Stimulated activated CD8-positive, alpha-beta memory T cell treated with anti-CD3 and anti-CD28 coated beads, Interleukin-15, amount 100 ng/mL, for 4 hours (primary cell): ENCODE results near the gene PAPSS1.
"Not testable (repeated sequence)": the region's sequence is repeated elsewhere in the genome, so short reads cannot be mapped to it uniquely, and the experiment has no call there.

Experiments used
- DNase-seq, 2 donors: peaks; one replicate each; pipeline ENCODE4 v3.0.0-alpha.2; 2020; ENCODE audit warnings: low read depth in 2 of 2

Gene PAPSS1

DNA sequence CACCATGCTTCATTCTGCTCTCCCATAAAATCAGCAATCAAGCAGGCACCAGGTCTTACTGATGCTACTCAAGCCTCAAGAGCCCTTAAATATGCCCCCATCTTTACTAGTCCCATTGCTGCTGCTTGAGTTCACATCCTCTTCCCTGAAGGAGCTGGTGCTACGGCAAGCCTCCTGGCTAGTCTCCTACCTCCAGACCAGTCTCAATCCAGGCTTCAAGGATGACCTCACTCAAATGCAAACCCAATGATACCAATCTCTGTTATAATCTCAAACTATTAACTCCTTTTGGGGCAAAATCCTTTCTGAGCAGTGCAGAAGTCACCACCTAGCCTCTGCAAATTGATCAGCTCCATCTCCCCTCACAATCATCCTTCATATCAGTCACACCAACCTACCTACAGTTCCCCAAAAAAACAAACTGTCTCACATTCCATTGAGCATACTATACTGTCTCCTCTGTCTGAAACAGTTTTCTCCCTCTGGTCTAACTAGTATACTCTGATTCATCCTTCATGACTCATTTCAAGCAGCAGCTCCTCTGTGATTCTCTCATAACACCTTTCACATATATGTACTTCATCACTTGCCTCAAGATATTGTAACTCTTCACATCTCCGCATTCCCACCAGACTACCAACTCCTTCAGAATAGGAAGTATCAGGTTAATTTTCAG, 30.0 kb downstream of the PAPSS1 start:
- DNase-seq: no peak

- DNase-seq: no peak
Measured at GRCh38 chr4:107688421-107688820, 31.6 kb downstream of the PAPSS1 start.

GRCh38 chr4:107685740-107686139, 34.3 kb downstream of the PAPSS1 start:
- DNase-seq: no peak

- no peak for DNase-seq
Measured at GRCh38 chr4:107683873-107684272, 36.2 kb downstream of the PAPSS1 start.

- DNase-seq: no peak
Measured at GRCh38 chr4:107682306-107682705, 37.7 kb downstream of the PAPSS1 start.

- DNase-seq: no peak
Measured at GRCh38 chr4:107669068-107669467, 51.0 kb downstream of the PAPSS1 start.

GRCh38 chr4:107666134-107666533, 53.9 kb downstream of the PAPSS1 start:
- no peak for DNase-seq

- no peak for DNase-seq
Measured at GRCh38 chr4:107665001-107665400, 55.0 kb downstream of the PAPSS1 start.

- DNase-seq: no peak
Measured at GRCh38 chr4:107658400-107659336, 61.4 kb downstream of the PAPSS1 start.

DNA sequence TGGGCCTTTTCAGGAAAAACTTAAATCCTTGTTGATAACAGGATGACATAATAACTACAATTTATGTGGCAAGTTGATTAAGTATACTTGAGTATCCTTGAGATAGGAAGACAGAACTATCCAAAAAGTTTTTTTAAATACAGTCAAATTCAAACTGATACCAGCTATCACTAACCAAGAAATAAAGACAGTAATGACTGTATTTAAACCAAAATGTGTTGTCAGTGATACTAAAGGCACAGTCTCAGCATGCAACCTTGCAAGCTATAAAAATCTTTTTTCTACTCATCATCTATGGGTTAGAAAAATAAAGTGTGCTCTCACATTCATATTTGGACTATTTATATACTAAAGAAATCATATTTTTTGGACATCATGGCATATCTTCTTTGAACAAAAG, 64.7 kb downstream of the PAPSS1 start:
- no peak for DNase-seq

- no peak for DNase-seq
Measured at GRCh38 chr4:107654694-107655093, 65.3 kb downstream of the PAPSS1 start.

DNA sequence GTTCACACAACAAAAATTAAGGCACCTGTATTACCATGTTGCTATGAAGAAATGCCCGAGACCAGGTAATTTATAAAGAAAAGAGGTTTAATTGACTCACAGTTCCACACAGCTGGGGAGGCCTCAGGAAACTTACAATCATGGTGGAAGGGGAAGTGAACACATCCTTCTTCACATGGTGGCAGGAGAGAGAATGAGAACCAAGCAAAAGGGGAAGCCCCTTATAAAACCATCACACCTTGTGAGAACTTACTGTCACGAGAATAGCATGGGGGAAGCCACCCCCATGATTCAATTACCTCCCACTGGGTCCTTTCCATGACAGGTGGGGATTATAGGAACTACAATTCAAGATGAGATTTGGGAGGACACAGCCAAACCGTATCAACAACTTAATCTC, 68.6 kb downstream of the PAPSS1 start:
- not testable (repeated sequence) for DNase-seq

DNA sequence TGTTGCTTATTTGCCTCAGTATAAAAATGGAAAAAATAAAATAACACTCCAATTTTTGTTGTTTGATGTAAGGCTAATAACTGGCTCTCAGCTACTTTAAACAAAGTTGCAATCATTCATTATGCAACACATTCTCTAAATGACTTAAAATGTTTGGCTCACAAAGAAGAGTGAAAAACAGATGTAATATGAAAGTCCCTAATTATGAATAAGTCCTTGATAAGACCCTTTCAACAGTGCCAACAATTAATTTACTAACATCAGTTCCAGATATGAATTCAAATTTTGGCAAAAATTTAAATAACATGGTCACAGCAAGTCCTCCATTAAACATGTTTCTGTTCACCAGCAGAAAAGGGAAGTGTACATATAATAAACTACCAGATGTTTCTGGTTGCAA, 69.8 kb downstream of the PAPSS1 start:
- DNase-seq: no peak

DNA sequence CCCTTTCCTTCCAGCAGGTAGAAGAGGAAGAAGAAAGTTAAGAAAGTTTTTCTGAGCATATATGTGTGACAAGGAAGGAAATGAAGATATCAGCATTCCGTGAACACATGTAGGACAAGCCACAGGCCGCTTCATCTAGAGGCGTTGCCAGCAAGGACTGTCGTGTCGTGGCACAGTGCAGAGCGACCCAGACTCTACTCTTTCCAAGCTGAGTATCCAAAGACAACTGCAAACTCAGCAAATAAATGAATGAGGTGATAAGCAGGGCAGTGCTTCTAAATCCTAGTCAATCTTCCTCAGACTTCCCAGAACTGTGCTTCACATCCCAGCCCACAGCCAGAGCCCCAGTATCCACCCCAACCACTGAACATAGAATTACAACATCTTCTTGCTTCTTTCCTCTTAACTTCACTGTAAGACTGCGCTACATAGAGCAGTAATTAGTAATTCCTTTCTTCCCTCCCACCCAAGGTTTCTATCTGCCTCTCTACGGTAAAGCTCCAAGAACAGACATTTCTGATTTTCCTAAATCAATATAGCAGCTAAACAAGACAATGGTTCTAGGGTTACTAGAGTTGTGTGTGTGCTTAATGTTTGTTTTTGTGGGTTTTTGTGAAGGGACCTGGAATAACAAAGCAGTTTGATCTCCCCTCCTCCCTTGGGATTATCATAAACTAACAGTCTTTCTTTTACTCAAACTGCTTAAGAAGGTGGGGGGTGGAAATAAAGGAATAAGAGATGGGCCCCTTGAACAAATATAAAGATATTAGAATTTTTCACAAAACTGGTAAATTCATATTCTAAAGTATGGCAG, 71.6 kb downstream of the PAPSS1 start:
- DNase-seq: no peak

GRCh38 chr4:107647591-107647990, 72.4 kb downstream of the PAPSS1 start:
- DNase-seq: no peak

DNA sequence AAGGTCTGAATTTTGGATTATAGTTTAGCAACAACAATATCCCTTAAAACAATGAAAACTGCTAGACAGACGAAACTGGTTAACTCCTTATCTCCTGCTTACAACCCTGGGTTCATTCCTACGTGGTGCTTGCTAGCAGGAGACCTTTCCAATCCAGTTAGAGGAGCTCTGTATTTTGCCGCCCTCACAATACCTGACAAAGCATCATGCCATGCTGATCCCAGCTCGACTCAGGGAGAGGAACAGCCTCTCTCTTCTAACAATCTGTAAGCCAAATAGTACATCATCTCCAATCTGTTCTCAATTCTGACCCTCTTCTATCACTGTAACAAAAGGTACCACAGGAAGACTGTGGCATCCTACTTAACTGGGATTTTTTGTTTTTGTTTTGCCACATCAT, 74.4 kb downstream of the PAPSS1 start:
- no peak for DNase-seq

DNA sequence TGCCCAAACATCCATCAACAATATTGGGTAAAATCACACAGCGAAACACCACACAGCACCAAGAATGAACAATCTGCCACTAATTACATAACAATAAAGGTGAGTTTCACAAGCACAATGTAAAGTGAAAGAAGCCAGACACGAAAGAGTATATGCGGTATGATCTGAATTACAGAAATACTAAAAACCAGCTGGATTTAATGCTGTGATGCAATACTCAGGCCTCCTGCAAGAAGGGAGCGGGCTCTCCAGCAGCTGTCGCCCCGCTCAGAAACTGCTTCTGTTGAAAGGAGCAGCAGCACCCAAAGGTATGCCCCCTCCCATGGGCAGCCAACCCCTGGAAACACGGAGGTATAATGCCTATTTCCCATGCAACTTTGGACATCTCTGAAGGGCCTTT, 77.0 kb downstream of the PAPSS1 start:
- no peak for DNase-seq

- DNase-seq: no peak
Measured at GRCh38 chr4:107640878-107641277, 79.2 kb downstream of the PAPSS1 start.

- DNase-seq: no peak
Measured at GRCh38 chr4:107640197-107640596, 79.8 kb downstream of the PAPSS1 start.

DNA sequence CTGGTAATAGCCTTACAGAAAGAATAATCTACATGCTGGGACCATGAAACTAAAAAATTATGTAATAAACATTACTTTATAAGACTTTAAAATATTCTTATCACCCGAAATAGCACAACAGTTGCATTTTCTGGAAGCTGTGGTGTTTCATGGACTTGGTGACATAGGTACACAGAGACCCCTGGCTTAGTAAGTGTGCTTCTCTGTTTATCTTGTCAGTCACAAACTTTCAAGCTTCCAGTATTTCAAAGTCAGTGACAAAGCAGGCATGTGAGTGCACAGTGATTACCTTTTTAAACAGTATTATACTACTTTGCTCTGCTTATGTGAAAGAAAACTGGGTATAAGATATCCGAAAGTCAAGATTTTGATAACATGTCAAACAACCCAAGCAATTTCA, 84.3 kb downstream of the PAPSS1 start:
- DNase-seq: no peak

GRCh38 chr4:107631560-107631959, 88.5 kb downstream of the PAPSS1 start:
- no peak for DNase-seq

- no peak for DNase-seq
Measured at GRCh38 chr4:107630185-107630705, 89.8 kb downstream of the PAPSS1 start.
